ENCODE measurements around the gene FERMT1.

The FERMT1 gene, protein sequence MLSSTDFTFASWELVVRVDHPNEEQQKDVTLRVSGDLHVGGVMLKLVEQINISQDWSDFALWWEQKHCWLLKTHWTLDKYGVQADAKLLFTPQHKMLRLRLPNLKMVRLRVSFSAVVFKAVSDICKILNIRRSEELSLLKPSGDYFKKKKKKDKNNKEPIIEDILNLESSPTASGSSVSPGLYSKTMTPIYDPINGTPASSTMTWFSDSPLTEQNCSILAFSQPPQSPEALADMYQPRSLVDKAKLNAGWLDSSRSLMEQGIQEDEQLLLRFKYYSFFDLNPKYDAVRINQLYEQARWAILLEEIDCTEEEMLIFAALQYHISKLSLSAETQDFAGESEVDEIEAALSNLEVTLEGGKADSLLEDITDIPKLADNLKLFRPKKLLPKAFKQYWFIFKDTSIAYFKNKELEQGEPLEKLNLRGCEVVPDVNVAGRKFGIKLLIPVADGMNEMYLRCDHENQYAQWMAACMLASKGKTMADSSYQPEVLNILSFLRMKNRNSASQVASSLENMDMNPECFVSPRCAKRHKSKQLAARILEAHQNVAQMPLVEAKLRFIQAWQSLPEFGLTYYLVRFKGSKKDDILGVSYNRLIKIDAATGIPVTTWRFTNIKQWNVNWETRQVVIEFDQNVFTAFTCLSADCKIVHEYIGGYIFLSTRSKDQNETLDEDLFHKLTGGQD

DNA sequence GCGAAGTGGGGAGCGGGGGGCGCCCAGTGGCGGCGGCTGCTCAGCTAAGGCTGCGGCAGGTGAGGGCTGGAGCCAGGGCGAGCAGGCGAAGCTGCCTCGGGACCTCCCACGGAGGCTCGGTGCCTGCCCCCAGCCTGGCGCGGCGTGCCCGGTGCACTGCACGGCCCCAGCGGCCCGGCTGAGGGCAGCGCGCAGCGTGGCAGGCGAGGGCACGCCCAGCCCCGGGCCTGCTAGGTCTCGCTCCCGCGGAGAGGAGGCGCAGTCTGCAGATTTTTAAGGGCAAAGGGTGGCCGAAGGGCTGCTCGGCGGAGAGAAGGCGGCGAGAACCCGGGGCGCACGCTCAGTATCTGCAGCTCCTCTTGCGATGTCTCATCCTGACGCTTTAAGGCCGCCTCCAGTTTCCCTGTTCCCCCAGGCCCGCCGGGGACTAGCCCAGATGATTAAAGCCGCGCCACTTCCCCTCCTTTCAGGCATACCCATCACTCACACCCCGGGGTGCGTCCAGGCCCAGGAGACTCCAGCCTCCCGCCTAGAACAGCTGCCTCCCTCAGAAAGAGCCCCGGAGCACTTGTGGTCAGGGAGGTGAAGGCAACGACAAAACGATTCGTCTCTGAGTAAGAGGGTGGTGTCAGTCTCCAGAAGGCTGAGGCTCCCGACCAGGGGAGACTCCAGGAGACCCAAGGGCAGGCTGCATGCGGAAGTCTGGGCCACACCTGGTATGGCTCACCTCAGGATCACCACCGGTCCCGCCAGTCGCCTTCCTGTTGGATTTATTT, at the start of gene FERMT1:
TSS of gene FERMT1 (minus strand) at position 158 of the 776 bp plus-strand sequence. CDS start 3,476 bp downstream, outside the sequence.
- no peak within 1 kb of the TSS for H3K9ac ChIP-seq (ENCODE audit: low read length)
- peaks cover 4% of the 10 kb centered on the region for H3K4me1 ChIP-seq (ENCODE audit: insufficient read depth, low read length)
- H3K36me3 ChIP-seq (ENCODE audit: insufficient read depth, low read length): no peaks in the 10 kb centered on the region
- H3K9me3 ChIP-seq (ENCODE audit: low read length): no peaks in the 10 kb centered on the region
- H3K27me3 ChIP-seq (ENCODE audit: control insufficient read depth in 1 of 2, insufficient read depth in 2 of 2, low read length in 2 of 2): peaks cover 0 to 11% of the 10 kb centered on the region in 2 donors
- peak within 1 kb of the TSS; percentile 51 to 67 for H3K4me3 ChIP-seq (ENCODE audit: low read depth in 1 of 2, low read length in 2 of 2)
- no peak within 1 kb of the TSS for H3K27ac ChIP-seq (ENCODE audit: low read depth, low read length)

DNA sequence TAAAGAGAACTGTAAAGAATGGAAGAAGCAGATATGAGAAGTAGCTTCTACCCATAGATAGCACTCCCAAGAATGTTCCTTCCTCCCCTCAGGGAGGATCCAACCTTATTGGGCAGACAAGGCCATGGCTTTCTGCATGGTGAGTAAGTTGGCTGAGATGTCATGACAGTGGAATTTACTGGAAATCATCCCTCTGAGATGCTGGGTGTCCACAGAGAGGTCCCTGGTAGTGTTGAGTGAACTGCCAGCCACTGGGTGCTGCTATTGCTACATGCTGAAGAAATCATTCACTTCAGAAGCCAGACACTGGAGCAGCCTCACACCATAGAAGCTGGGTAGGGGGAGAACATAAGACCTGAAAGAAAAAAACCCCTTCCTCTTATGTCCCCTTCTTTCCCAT, 46.4 kb upstream of the FERMT1 start:
- Histone ChIP-seq H3K27me3 (ENCODE audit: control insufficient read depth in 1 of 2, insufficient read depth in 2 of 2, low read length in 2 of 2) (no peaks in the 10 kb centered on the region), H3K9me3 (ENCODE audit: low read length) (no peaks in the 10 kb centered on the region), H3K36me3 (ENCODE audit: insufficient read depth, low read length) (no peaks in the 10 kb centered on the region), H3K9ac (ENCODE audit: low read length) (no peak overlapping the region), H3K4me3 (ENCODE audit: low read depth in 1 of 2, low read length in 2 of 2) (no peak overlapping the region), H3K27ac (ENCODE audit: low read depth, low read length) (no peak overlapping the region), H3K4me1 (ENCODE audit: insufficient read depth, low read length) (peaks cover 13% of the 10 kb centered on the region)

DNA sequence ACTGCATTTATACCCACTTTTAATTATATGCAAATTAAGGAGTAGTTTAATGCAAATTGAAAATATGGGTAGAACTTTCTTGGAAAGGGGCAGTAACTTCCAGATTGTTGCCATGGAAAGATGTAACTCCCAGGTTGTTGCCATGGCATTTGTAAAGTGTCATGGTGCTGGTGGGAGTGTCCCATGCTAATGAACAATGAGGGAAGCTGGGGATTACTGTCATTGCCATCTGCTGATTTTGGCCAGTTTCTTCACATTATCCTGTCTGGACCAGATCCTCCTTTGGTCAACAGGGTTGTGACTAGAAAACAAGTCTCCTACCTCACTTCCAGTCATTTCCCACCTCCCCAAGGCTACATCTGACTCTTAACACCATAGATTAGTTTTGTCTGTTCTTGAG, 45.4 kb upstream of the FERMT1 start:
- Histone ChIP-seq H3K9me3 (ENCODE audit: low read length) (no peaks in the 10 kb centered on the region), H3K9ac (ENCODE audit: low read length) (no peak overlapping the region), H3K27me3 (ENCODE audit: control insufficient read depth in 1 of 2, insufficient read depth in 2 of 2, low read length in 2 of 2) (no peaks in the 10 kb centered on the region), H3K4me3 (ENCODE audit: low read depth in 1 of 2, low read length in 2 of 2) (no peak overlapping the region), H3K27ac (ENCODE audit: low read depth, low read length) (no peak overlapping the region), H3K36me3 (ENCODE audit: insufficient read depth, low read length) (no peaks in the 10 kb centered on the region), H3K4me1 (ENCODE audit: insufficient read depth, low read length) (peaks cover 16% of the 10 kb centered on the region)

DNA sequence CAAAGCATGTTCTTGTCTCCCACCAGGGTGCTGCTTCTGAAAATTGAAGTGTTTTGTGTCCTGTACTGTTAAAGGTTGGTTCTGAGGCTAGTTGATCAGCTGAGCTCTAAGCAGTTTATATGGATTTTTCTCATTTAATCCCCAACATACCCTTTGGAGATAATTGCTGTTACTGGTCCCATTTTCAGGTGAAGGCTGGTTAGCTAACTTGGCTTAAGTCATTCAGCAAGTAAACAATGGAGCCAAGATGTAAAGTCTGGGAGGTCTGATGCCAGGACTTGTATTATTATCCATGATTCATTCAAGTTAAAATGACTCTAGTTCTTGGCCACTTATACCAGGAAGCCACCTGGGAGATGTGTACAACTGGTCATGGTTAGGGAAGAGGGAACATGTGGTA, 42.5 kb upstream of the FERMT1 start:
- Histone ChIP-seq H3K9me3 (ENCODE audit: low read length) (no peaks in the 10 kb centered on the region), H3K27me3 (ENCODE audit: control insufficient read depth in 1 of 2, insufficient read depth in 2 of 2, low read length in 2 of 2) (no peaks in the 10 kb centered on the region), H3K4me3 (ENCODE audit: low read depth in 1 of 2, low read length in 2 of 2) (no peak overlapping the region), H3K9ac (ENCODE audit: low read length) (no peak overlapping the region), H3K4me1 (ENCODE audit: insufficient read depth, low read length) (peaks cover 16% of the 10 kb centered on the region), H3K36me3 (ENCODE audit: insufficient read depth, low read length) (no peaks in the 10 kb centered on the region), H3K27ac (ENCODE audit: low read depth, low read length) (no peak overlapping the region)

DNA sequence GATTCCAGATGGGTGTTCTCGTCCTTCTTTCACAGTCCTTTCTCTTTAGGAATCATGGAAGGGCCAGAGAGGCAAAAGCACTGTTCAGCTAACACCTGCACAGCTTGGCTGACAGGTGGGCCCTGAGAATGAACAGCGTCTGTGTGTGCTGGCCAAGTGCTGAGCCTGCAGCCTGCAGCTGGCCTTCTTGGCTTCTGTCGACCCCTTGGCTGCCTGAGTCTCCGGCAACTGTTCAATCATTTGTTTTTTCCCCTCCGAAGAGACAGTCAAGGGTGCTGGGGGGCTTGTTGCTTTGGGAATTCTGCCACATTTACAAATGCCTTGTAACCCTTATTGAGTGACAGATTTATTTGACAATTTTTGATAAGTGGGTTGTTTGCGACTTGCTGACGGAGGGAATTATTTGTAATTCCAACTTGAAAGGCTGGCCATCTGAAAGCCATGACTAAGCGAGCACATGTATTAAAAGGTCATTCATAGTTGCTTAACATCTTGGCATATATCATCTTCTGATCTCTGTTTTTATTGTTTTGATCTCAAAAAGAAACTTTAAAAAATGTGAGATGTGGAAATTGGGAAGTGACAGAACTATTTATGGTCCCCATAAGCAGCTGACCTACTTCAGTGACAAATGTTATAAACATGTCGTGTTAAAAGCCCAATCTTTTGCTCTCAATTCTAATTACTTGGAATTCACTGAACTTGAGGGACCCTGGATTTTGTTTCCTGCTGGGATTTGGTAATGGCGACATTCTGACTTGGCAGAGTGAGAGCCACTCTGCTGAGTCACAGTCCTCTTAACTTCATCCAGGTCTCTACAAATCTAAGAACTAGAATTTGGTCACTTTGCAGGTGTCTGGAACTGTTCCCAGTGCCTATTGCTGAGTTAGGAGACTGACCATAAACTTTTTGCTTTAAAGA, 41.9 kb upstream of the FERMT1 start:
- H3K9ac ChIP-seq (ENCODE audit: low read length): no peak overlapping the region
- no peak overlapping the region for H3K4me3 ChIP-seq (ENCODE audit: low read depth in 1 of 2, low read length in 2 of 2)
- peaks cover 16% of the 10 kb centered on the region for H3K4me1 ChIP-seq (ENCODE audit: insufficient read depth, low read length)
- H3K9me3 ChIP-seq (ENCODE audit: low read length): no peaks in the 10 kb centered on the region
- no peaks in the 10 kb centered on the region for H3K27me3 ChIP-seq (ENCODE audit: control insufficient read depth in 1 of 2, insufficient read depth in 2 of 2, low read length in 2 of 2)
- H3K27ac ChIP-seq (ENCODE audit: low read depth, low read length): no peak overlapping the region
- no peaks in the 10 kb centered on the region for H3K36me3 ChIP-seq (ENCODE audit: insufficient read depth, low read length)

DNA sequence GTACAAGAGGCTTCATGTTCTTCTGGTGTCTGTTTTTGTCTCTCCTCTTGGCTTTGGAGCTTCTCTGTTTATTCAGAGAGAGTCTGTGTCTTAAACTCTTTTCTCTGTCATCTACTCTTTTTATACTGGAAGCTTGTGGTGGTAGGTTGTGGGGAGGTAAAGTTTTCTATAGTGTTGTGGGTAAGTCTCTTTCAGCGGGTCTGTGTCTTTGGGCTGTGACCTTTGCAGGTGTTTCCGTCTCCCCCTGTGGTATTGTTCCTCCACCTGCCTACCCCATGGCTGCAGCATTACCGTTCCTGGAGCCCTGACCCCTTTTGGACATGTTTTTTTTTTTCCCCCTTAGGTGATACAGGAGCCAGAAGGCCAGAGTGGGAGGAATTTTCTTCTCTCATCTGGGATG, 37.9 kb upstream of the FERMT1 start:
- no peak overlapping the region for H3K4me3 ChIP-seq (ENCODE audit: low read depth in 1 of 2, low read length in 2 of 2)
- H3K9me3 ChIP-seq (ENCODE audit: low read length): peaks cover 12% of the 10 kb centered on the region
- H3K9ac ChIP-seq (ENCODE audit: low read length): no peak overlapping the region
- no peak overlapping the region for H3K27ac ChIP-seq (ENCODE audit: low read depth, low read length)
- peaks cover 16% of the 10 kb centered on the region for H3K4me1 ChIP-seq (ENCODE audit: insufficient read depth, low read length)
- no peaks in the 10 kb centered on the region for H3K36me3 ChIP-seq (ENCODE audit: insufficient read depth, low read length)
- H3K27me3 ChIP-seq (ENCODE audit: control insufficient read depth in 1 of 2, insufficient read depth in 2 of 2, low read length in 2 of 2): peaks cover 0 to 4% of the 10 kb centered on the region in 2 donors

DNA sequence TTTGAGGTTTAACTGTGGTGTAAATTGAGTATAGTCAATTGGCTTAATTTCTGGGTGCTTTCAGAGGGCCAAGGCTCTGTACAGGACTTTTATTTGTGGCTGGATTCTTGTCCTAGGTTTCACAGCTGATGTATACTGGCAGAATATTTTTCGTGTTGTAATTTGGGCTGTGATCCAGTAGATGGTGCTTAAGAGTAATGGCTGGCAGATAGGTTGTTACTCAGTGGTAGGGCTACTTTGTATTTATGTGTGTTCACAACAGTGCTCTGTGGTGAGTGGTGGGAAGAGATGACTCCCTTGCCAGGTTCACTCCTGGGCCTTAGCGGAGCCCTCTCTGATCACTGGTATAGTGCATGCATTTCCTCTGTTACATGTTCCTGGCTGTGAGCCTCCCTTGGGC, 34.5 kb upstream of the FERMT1 start:
- Histone ChIP-seq H3K4me3 (ENCODE audit: low read depth in 1 of 2, low read length in 2 of 2) (no peak overlapping the region), H3K27me3 (ENCODE audit: control insufficient read depth in 1 of 2, insufficient read depth in 2 of 2, low read length in 2 of 2) (peaks cover 0 to 4% of the 10 kb centered on the region in 2 donors), H3K9me3 (ENCODE audit: low read length) (peaks cover 12% of the 10 kb centered on the region), H3K4me1 (ENCODE audit: insufficient read depth, low read length) (no peaks in the 10 kb centered on the region), H3K27ac (ENCODE audit: low read depth, low read length) (no peak overlapping the region), H3K36me3 (ENCODE audit: insufficient read depth, low read length) (no peaks in the 10 kb centered on the region), H3K9ac (ENCODE audit: low read length) (no peak overlapping the region)

DNA sequence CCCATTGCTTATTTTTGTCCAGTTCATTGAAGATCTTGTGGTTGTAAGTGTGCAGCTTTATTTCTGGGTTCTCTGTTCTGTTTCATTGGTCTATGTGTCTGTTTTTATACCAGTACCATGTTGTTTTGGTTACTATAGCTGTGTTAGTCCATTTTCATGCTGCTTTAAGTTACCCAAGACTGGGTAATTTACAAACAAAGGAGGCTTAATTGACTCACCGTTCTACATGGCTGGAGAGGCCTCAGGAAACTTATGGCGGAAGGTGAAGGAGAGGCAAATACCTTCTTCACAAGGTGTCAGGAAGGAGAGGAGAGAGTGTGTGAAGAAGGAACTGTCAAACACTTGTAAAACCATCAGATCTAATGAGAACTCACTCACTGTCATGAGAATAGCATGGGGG, 29.9 kb upstream of the FERMT1 start:
- Histone ChIP-seq H3K27me3 (ENCODE audit: control insufficient read depth in 1 of 2, insufficient read depth in 2 of 2, low read length in 2 of 2) (peaks cover 0 to 2% of the 10 kb centered on the region in 2 donors), H3K9ac (ENCODE audit: low read length) (no peak overlapping the region), H3K4me1 (ENCODE audit: insufficient read depth, low read length) (no peaks in the 10 kb centered on the region), H3K36me3 (ENCODE audit: insufficient read depth, low read length) (no peaks in the 10 kb centered on the region), H3K9me3 (ENCODE audit: low read length) (peaks cover 12% of the 10 kb centered on the region), H3K4me3 (ENCODE audit: low read depth in 1 of 2, low read length in 2 of 2) (no peak overlapping the region), H3K27ac (ENCODE audit: low read depth, low read length) (no peak overlapping the region)

DNA sequence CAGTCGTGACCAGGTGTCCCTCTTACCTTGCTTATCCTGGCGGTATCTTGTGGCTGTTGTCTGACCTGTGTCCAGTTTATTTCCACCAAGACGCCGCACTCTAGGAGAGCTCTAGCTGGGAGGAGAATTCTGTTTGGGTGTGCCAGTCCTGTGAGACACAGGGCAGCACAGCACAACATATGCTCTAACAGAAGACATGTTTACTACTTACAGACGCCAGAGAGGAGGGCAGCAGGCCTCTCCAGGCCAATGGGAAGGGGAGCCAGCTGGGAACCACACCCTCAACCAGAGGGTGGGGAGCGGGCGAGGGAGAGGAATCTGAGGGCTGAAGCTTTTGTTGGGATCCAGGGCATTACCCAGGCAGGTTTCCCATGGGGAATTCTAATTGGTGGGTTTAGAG, 25.2 kb upstream of the FERMT1 start:
- no peaks in the 10 kb centered on the region for H3K9me3 ChIP-seq (ENCODE audit: low read length)
- H3K27me3 ChIP-seq (ENCODE audit: control insufficient read depth in 1 of 2, insufficient read depth in 2 of 2, low read length in 2 of 2): no peaks in the 10 kb centered on the region
- no peak overlapping the region for H3K9ac ChIP-seq (ENCODE audit: low read length)
- H3K36me3 ChIP-seq (ENCODE audit: insufficient read depth, low read length): no peaks in the 10 kb centered on the region
- no peak overlapping the region for H3K4me3 ChIP-seq (ENCODE audit: low read depth in 1 of 2, low read length in 2 of 2)
- no peaks in the 10 kb centered on the region for H3K4me1 ChIP-seq (ENCODE audit: insufficient read depth, low read length)
- no peak overlapping the region for H3K27ac ChIP-seq (ENCODE audit: low read depth, low read length)

DNA sequence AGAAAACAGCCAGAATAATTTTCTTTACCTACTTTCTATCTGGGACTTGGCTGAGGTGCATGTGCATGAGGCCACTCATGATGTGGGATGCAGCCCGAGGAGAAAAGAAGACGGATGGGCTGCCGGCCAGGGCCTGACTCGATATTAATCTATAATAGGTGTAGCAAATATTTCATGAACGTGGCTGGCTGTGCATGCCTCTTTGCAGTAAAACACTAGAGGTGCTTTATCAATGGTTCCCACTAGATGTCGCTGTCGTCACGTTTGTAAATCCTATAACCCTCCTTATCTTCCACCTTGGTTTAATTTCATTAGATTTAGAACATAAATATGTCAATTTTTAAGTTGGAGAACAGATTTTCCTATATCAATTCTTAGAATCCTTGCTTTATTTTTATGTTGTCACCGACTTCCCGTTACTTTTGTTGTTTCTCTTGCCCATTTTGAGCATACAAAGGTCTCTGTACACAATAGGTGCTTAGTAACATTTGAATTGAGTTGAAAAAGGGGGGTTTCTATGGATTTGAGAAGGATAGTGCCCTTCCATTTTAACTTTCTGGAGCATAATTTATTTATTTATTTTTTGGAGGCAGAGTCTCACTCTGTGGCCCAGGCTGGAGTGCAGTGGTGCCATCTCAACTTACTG, 19.6 kb upstream of the FERMT1 start:
- Histone ChIP-seq H3K4me1 (ENCODE audit: insufficient read depth, low read length) (no peaks in the 10 kb centered on the region), H3K27ac (ENCODE audit: low read depth, low read length) (no peak overlapping the region), H3K4me3 (ENCODE audit: low read depth in 1 of 2, low read length in 2 of 2) (no peak overlapping the region), H3K9ac (ENCODE audit: low read length) (no peak overlapping the region), H3K9me3 (ENCODE audit: low read length) (no peaks in the 10 kb centered on the region), H3K27me3 (ENCODE audit: control insufficient read depth in 1 of 2, insufficient read depth in 2 of 2, low read length in 2 of 2) (no peaks in the 10 kb centered on the region), H3K36me3 (ENCODE audit: insufficient read depth, low read length) (no peaks in the 10 kb centered on the region)
